ENCODE measurements around the gene SULT2A1.

Gene SULT2A1

DNA sequence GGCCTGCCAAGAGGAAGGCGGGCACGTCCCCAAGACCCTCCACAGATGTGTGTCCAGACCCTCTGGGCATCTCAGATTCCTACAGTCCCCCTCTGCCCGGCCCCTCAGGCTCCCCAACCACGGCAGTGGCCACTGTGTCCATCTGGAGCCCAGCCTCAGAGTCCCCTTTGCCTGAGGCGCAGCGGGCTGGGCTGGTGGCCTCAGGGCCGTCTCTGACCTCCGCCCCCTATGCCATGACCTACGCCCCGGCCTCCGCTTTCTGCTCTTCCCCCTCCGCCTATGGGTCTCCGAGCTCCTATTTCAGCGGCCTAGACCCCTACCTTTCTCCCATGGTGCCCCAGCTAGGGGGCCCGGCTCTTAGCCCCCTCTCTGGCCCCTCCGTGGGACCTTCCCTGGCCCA, 46.7 kb downstream of the SULT2A1 start:
- 86% methylated on average over 16 of the region's 16 CpGs for WGBS
- Histone ChIP-seq H3K9me3 (ENCODE audit: control insufficient read depth, low read length) (no peaks in the 10 kb centered on the region), H3K18ac (ENCODE audit: low read depth in 1 of 2, low read length in 2 of 2) (no peak overlapping the region), H3K27ac (ENCODE audit: low read length, poor library complexity, severe bottlenecking) (no peak overlapping the region), H3K4ac (ENCODE audit: low read depth in 1 of 2, low read length in 2 of 2) (no peak overlapping the region), H3K36me3 (ENCODE audit: control insufficient read depth in 1 of 2, insufficient read depth in 2 of 2, low read depth in 1 of 2, low read length in 2 of 2) (no peaks in the 10 kb centered on the region), H4K8ac (ENCODE audit: low read length) (no peak overlapping the region), H4K91ac (ENCODE audit: low read length) (no peak overlapping the region), H2AK5ac (ENCODE audit: low read length, severe bottlenecking) (no peak overlapping the region), H3K23ac (ENCODE audit: low read length in 2 of 2) (no peak overlapping the region), H2BK120ac (ENCODE audit: low read depth, low read length) (no peak overlapping the region), H2BK12ac (ENCODE audit: low read length in 2 of 2) (no peak overlapping the region), H3K9ac (ENCODE audit: low read length) (no peak overlapping the region), H3K4me3 (ENCODE audit: insufficient read depth in 1 of 2, low read depth in 1 of 2, low read length in 2 of 2) (no peak overlapping the region), H2BK5ac (ENCODE audit: low read depth, low read length, poor library complexity, severe bottlenecking) (no peak overlapping the region), H3K4me1 (ENCODE audit: control insufficient read depth, insufficient read depth, low read depth, low read length) (no peaks in the 10 kb centered on the region), H2BK15ac (ENCODE audit: low read depth, poor library complexity, severe bottlenecking) (peak overlapping the region; percentile 83), H3K4me2 (ENCODE audit: low read length, poor library complexity, severe bottlenecking) (no peak overlapping the region), H3K14ac (ENCODE audit: low read length in 2 of 2) (no peak overlapping the region), H2AFZ (ENCODE audit: low read depth, low read length) (no peak overlapping the region), H3K27me3 (ENCODE audit: control insufficient read depth in 1 of 2, insufficient read depth in 1 of 2, low read length in 2 of 2) (peaks cover 22 to 46% of the 10 kb centered on the region in 2 experiments), H3K79me1 (replicated peaks; ENCODE audit: low read length, poor library complexity, severe bottlenecking) (no peaks in the 10 kb centered on the region)
- no peak for DNase-seq

DNA sequence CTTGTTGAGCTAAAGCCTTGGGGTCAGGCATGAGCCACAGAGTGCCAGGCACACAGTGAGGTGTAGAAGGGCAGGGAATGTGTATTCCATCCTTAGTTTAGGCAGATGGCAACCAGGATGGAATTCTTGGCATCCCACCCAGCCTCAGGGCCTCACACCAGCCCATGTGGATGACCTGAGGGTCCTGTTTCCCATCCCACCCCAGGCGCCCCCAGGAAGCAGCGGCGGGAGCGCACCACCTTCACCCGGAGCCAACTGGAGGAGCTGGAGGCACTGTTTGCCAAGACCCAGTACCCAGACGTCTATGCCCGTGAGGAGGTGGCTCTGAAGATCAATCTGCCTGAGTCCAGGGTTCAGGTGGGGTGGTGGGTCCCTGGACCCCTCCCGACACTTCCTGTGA, 50.1 kb downstream of the SULT2A1 start:
- H2BK5ac ChIP-seq (ENCODE audit: low read depth, low read length, poor library complexity, severe bottlenecking): no peak overlapping the region
- no peak overlapping the region for H3K4me2 ChIP-seq (ENCODE audit: low read length, poor library complexity, severe bottlenecking)
- H3K14ac ChIP-seq (ENCODE audit: low read length in 2 of 2): no peak overlapping the region
- no peak overlapping the region for H3K18ac ChIP-seq (ENCODE audit: low read depth in 1 of 2, low read length in 2 of 2)
- no peaks in the 10 kb centered on the region for H3K36me3 ChIP-seq (ENCODE audit: control insufficient read depth in 1 of 2, insufficient read depth in 2 of 2, low read depth in 1 of 2, low read length in 2 of 2)
- no peak overlapping the region for H2BK15ac ChIP-seq (ENCODE audit: low read depth, poor library complexity, severe bottlenecking)
- no peak overlapping the region for H2AK5ac ChIP-seq (ENCODE audit: low read length, severe bottlenecking)
- no peak overlapping the region for H3K23ac ChIP-seq (ENCODE audit: low read length in 2 of 2)
- H3K4me3 ChIP-seq (ENCODE audit: insufficient read depth in 1 of 2, low read depth in 1 of 2, low read length in 2 of 2): no peak overlapping the region
- no peak overlapping the region for H3K27ac ChIP-seq (ENCODE audit: low read length, poor library complexity, severe bottlenecking)
- H3K4me1 ChIP-seq (ENCODE audit: control insufficient read depth, insufficient read depth, low read depth, low read length): no peaks in the 10 kb centered on the region
- no peak overlapping the region for H2AFZ ChIP-seq (ENCODE audit: low read depth, low read length)
- no peak overlapping the region for H2BK120ac ChIP-seq (ENCODE audit: low read depth, low read length)
- H2BK12ac ChIP-seq (ENCODE audit: low read length in 2 of 2): no peak overlapping the region
- H4K91ac ChIP-seq (ENCODE audit: low read length): no peak overlapping the region
- no peak overlapping the region for H3K4ac ChIP-seq (ENCODE audit: low read depth in 1 of 2, low read length in 2 of 2)
- H3K9me3 ChIP-seq (ENCODE audit: control insufficient read depth, low read length): no peaks in the 10 kb centered on the region
- H3K9ac ChIP-seq (ENCODE audit: low read length): no peak overlapping the region
- H4K8ac ChIP-seq (ENCODE audit: low read length): no peak overlapping the region
- H3K79me1 ChIP-seq (replicated peaks; ENCODE audit: low read length, poor library complexity, severe bottlenecking): no peaks in the 10 kb centered on the region
- DNase-seq: no peak
- 80% methylated on average over 8 of the region's 8 CpGs for WGBS
- H3K27me3 ChIP-seq (ENCODE audit: control insufficient read depth in 1 of 2, insufficient read depth in 1 of 2, low read length in 2 of 2): peaks cover 8 to 16% of the 10 kb centered on the region in 2 experiments

DNA sequence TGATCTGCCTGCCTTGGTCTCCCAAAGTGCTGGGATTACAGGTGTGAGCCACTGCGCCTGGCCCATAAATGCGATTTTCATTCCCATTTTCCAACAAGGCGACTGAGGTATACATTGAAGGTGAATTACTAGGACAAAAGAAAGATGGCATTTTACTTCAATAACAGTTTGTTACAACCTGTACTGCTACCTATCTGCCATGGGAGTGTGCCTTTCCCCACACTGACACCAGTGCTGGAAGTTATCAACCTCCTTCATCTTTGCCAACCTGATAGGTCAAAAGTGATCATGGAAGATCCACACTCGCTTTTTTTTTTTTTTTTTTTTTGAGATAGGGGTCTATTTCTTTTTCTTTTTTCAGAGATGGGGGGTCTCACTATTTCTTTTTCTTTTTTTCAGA, 53.4 kb downstream of the SULT2A1 start:
- Histone ChIP-seq H3K27me3 (ENCODE audit: control insufficient read depth in 1 of 2, insufficient read depth in 1 of 2, low read length in 2 of 2) (peaks cover 0 to 11% of the 10 kb centered on the region in 2 experiments), H3K9me3 (ENCODE audit: control insufficient read depth, low read length) (no peaks in the 10 kb centered on the region), H3K4me3 (ENCODE audit: insufficient read depth in 1 of 2, low read depth in 1 of 2, low read length in 2 of 2) (no peak overlapping the region), H4K91ac (ENCODE audit: low read length) (no peak overlapping the region), H3K18ac (ENCODE audit: low read depth in 1 of 2, low read length in 2 of 2) (no peak overlapping the region), H3K4ac (ENCODE audit: low read depth in 1 of 2, low read length in 2 of 2) (no peak overlapping the region), H3K23ac (ENCODE audit: low read length in 2 of 2) (no peak overlapping the region), H2AFZ (ENCODE audit: low read depth, low read length) (no peak overlapping the region), H3K27ac (ENCODE audit: low read length, poor library complexity, severe bottlenecking) (no peak overlapping the region), H2BK12ac (ENCODE audit: low read length in 2 of 2) (no peak overlapping the region), H3K9ac (ENCODE audit: low read length) (no peak overlapping the region), H3K4me2 (ENCODE audit: low read length, poor library complexity, severe bottlenecking) (no peak overlapping the region), H3K4me1 (ENCODE audit: control insufficient read depth, insufficient read depth, low read depth, low read length) (no peaks in the 10 kb centered on the region), H3K36me3 (ENCODE audit: control insufficient read depth in 1 of 2, insufficient read depth in 2 of 2, low read depth in 1 of 2, low read length in 2 of 2) (no peaks in the 10 kb centered on the region), H2BK15ac (ENCODE audit: low read depth, poor library complexity, severe bottlenecking) (no peak overlapping the region), H3K79me1 (replicated peaks; ENCODE audit: low read length, poor library complexity, severe bottlenecking) (no peaks in the 10 kb centered on the region), H2BK5ac (ENCODE audit: low read depth, low read length, poor library complexity, severe bottlenecking) (no peak overlapping the region), H2BK120ac (ENCODE audit: low read depth, low read length) (no peak overlapping the region), H3K14ac (ENCODE audit: low read length in 2 of 2) (no peak overlapping the region), H2AK5ac (ENCODE audit: low read length, severe bottlenecking) (no peak overlapping the region), H4K8ac (ENCODE audit: low read length) (no peak overlapping the region)
- WGBS: 54% methylated on average over 1 of the region's 4 CpGs
- DNase-seq: no peak

DNA sequence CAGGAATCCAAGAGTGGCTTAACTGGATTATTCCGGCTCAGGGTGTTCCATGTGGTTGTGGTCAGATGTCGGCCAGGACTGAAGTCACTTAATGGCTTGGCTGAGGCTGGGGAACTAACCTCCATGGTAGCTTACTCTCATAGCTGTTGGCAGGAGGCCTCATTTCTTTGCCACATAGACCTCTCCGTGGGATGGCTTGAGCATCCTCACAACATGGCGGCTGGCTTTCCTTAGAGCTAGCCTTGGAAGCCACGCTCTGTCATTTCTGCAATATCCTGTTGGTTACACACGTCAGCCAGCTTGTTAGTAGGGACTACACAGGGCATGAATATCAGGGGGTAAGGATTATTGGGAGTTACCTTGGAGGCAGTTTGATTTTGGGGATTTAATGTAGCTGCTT, 59.3 kb downstream of the SULT2A1 start:
- no peak overlapping the region for H3K18ac ChIP-seq (ENCODE audit: low read depth in 1 of 2, low read length in 2 of 2)
- no peaks in the 10 kb centered on the region for H3K36me3 ChIP-seq (ENCODE audit: control insufficient read depth in 1 of 2, insufficient read depth in 2 of 2, low read depth in 1 of 2, low read length in 2 of 2)
- no peak overlapping the region for H2BK5ac ChIP-seq (ENCODE audit: low read depth, low read length, poor library complexity, severe bottlenecking)
- no peak overlapping the region for H3K23ac ChIP-seq (ENCODE audit: low read length in 2 of 2)
- peaks cover 5% of the 10 kb centered on the region for H3K9me3 ChIP-seq (ENCODE audit: control insufficient read depth, low read length)
- H2BK15ac ChIP-seq (ENCODE audit: low read depth, poor library complexity, severe bottlenecking): no peak overlapping the region
- H4K91ac ChIP-seq (ENCODE audit: low read length): no peak overlapping the region
- 81% methylated on average over 6 of the region's 6 CpGs for WGBS
- no peak overlapping the region for H3K4ac ChIP-seq (ENCODE audit: low read depth in 1 of 2, low read length in 2 of 2)
- DNase-seq: no peak
- no peak overlapping the region for H2AFZ ChIP-seq (ENCODE audit: low read depth, low read length)
- no peak overlapping the region for H4K8ac ChIP-seq (ENCODE audit: low read length)
- H3K4me2 ChIP-seq (ENCODE audit: low read length, poor library complexity, severe bottlenecking): no peak overlapping the region
- no peak overlapping the region for H2AK5ac ChIP-seq (ENCODE audit: low read length, severe bottlenecking)
- no peak overlapping the region for H3K4me3 ChIP-seq (ENCODE audit: insufficient read depth in 1 of 2, low read depth in 1 of 2, low read length in 2 of 2)
- no peak overlapping the region for H3K9ac ChIP-seq (ENCODE audit: low read length)
- no peaks in the 10 kb centered on the region for H3K4me1 ChIP-seq (ENCODE audit: control insufficient read depth, insufficient read depth, low read depth, low read length)
- H3K79me1 ChIP-seq (replicated peaks; ENCODE audit: low read length, poor library complexity, severe bottlenecking): no peaks in the 10 kb centered on the region
- peaks cover 8 to 27% of the 10 kb centered on the region in 2 experiments for H3K27me3 ChIP-seq (ENCODE audit: control insufficient read depth in 1 of 2, insufficient read depth in 1 of 2, low read length in 2 of 2)
- H2BK120ac ChIP-seq (ENCODE audit: low read depth, low read length): no peak overlapping the region
- H3K27ac ChIP-seq (ENCODE audit: low read length, poor library complexity, severe bottlenecking): no peak overlapping the region
- no peak overlapping the region for H2BK12ac ChIP-seq (ENCODE audit: low read length in 2 of 2)
- no peak overlapping the region for H3K14ac ChIP-seq (ENCODE audit: low read length in 2 of 2)
